Bronchial epithelial cell (primary cell): Measurements from ENCODE around the gene FERMT2. TPM values are rescaled to one million over a fixed set of nuclear protein-coding genes. Genes with fewer than 3 reads are reported as not detected.

ENCODE experiments used
- DNase-seq: peaks from one replicate; pipeline ENCODE4 v3.0.0-alpha.2; 2010; ENCODE audit warnings: low read depth
- FAIRE-seq: peaks from 2 replicates; lab custom pipeline; 2011; peaks lifted over from hg19 to GRCh38; lab: Jason Lieb, UNC
- H3K27me3 ChIP-seq: 2 replicates; pipeline ENCODE4 v1.5.1; 2011; ENCODE audit warnings: low read length; ENCODE audit not compliant: control insufficient read depth, insufficient read depth
- H3K36me3 ChIP-seq: 2 replicates; pipeline ENCODE4 v1.5.1; 2011; ENCODE audit warnings: low read length; ENCODE audit not compliant: control insufficient read depth, insufficient read depth
- H3K4me3 ChIP-seq: 2 replicates; pipeline ENCODE4 v1.5.1; 2011; ENCODE audit warnings: mild to moderate bottlenecking, low read depth, low read length, control low read depth
- CTCF ChIP-seq: IDR thresholded peaks from 2 replicates; pipeline ENCODE4 v1.5.1; 2011; ENCODE audit warnings: mild to moderate bottlenecking, moderate library complexity, low read length, control low read depth, inconsistent platforms; ENCODE audit not compliant: insufficient read depth, severe bottlenecking
- total RNA-seq: library from RNA; depleted of rRNA; stranded (reverse); fragments of >200 nt; gene quantifications from 2 replicates; pipeline ENCODE4 v1.2.1, GENCODE V29; 2014

FERMT2 gene
- total RNA-seq, 1 donor from 2014 or later = 24.0 TPM

- H3K36me3 ChIP-seq = peaks cover 4% of the 10 kb centered on the region
- FAIRE-seq (no peak), DNase-seq (no peak)
- no peak for TF ChIP-seq CTCF
- no peaks in the 10 kb centered on the region for H3K27me3 ChIP-seq
- no peak overlapping the region for H3K4me3 ChIP-seq
Observed at GRCh38 chr14:52860910-52861309, 89.9 kb downstream of the FERMT2 start.

GRCh38 chr14:52860209-52860608 is 90.6 kb downstream of the FERMT2 start:
- no peak for TF ChIP-seq CTCF
- Histone ChIP-seq H3K4me3 (no peak overlapping the region), H3K36me3 (peaks cover 4% of the 10 kb centered on the region), H3K27me3 (no peaks in the 10 kb centered on the region)
- no peak for DNase-seq
- no peak for FAIRE-seq

- H3K27me3 ChIP-seq = no peaks in the 10 kb centered on the region
- FAIRE-seq = no peak
- H3K36me3 ChIP-seq = peaks cover 4% of the 10 kb centered on the region
- H3K4me3 ChIP-seq = no peak overlapping the region
- DNase-seq = no peak
- no peak for TF ChIP-seq CTCF
Observed at GRCh38 chr14:52856139-52856538, 94.7 kb downstream of the FERMT2 start.

- TF ChIP-seq CTCF = no peak
- peaks cover 2% of the 10 kb centered on the region for H3K36me3 ChIP-seq
- no peak overlapping the region for H3K4me3 ChIP-seq
- FAIRE-seq (no peak), DNase-seq (no peak)
- no peaks in the 10 kb centered on the region for H3K27me3 ChIP-seq
Observed at GRCh38 chr14:52853522-52853854, 97.4 kb downstream of the FERMT2 start.

GRCh38 chr14:52852810-52853521 is 97.9 kb downstream of the FERMT2 start:
- no peak for FAIRE-seq
- H3K36me3 ChIP-seq = no peaks in the 10 kb centered on the region
- no peaks in the 10 kb centered on the region for H3K27me3 ChIP-seq
- no peak for TF ChIP-seq CTCF
- H3K4me3 ChIP-seq = no peak overlapping the region
- no peak for DNase-seq

- H3K27me3 ChIP-seq = no peaks in the 10 kb centered on the region
Observed at GRCh38 chr14:52850451-52850909, 100.4 kb downstream of the FERMT2 start.

More at GRCh38 chr14:52850451-52850909, 100.4 kb downstream of the FERMT2 start:
- no peak for TF ChIP-seq CTCF
- H3K36me3 ChIP-seq = no peaks in the 10 kb centered on the region
- H3K4me3 ChIP-seq = no peak overlapping the region
- FAIRE-seq = no peak
- DNase-seq = no peak
